Spleen (tissue), 11 donors: ENCODE measurements around the gene PRKAG1. TPM values are rescaled to one million over a fixed set of nuclear protein-coding genes. Genes with fewer than 3 reads are reported as not detected.

ENCODE experiments used
- DNase-seq: peaks from one replicate; pipeline ENCODE4 v3.0.0-alpha.2; 2020
- H3K27ac ChIP-seq, 8 donors: fragments of 200-600 bp; sonication (generic) in 7 of 8; 1 replicate in 4 of 8; 2 replicates in 4 of 8; pipeline versions ENCODE4 v1.5.0 to v1.8.0; 2016 to 2021; ENCODE audit warnings: inconsistent platforms in 4 of 8, mild to moderate bottlenecking in 4 of 8, moderate library complexity in 1 of 8
- H3K27me3 ChIP-seq, 7 donors: fragments of 200-600 bp; sonication (generic) in 6 of 7; replicated peaks in 1 of 7; 1 replicate in 4 of 7; 2 replicates in 3 of 7; pipeline versions ENCODE4 v1.5.0 to v1.8.0; 2016 to 2021; ENCODE audit warnings: inconsistent platforms in 3 of 7, mild to moderate bottlenecking in 1 of 7
- H3K36me3 ChIP-seq, 6 donors: fragments of 200-600 bp; sonication (generic) in 5 of 6; 1 replicate in 4 of 6; 2 replicates in 2 of 6; pipeline versions ENCODE4 v1.5.0 to v1.8.0; 2016 to 2021; ENCODE audit warnings: inconsistent platforms in 2 of 6
- H3K4me1 ChIP-seq, 6 donors: fragments of 200-600 bp; sonication (generic) in 5 of 6; 1 replicate in 3 of 6; 2 replicates in 3 of 6; pipeline versions ENCODE4 v1.5.0 to v1.8.0; 2016 to 2021; ENCODE audit warnings: inconsistent platforms in 3 of 6
- H3K4me3 ChIP-seq, 8 donors: fragments of 200-600 bp; sonication (generic) in 7 of 8; 1 replicate in 4 of 8; 2 replicates in 4 of 8; pipeline versions ENCODE4 v1.5.0 to v1.8.0; 2016 to 2021; ENCODE audit warnings: inconsistent platforms in 4 of 8, mild to moderate bottlenecking in 4 of 8, moderate library complexity in 2 of 8
- H3K9me3 ChIP-seq, 8 donors: fragments of 200-600 bp; sonication (generic) in 7 of 8; 1 replicate in 4 of 8; 2 replicates in 4 of 8; pipeline versions ENCODE4 v1.5.0 to v1.8.0; 2016 to 2021; ENCODE audit warnings: inconsistent platforms in 4 of 8
- CTCF ChIP-seq, 11 experiments: fragments of 200-600 bp in 7 of 11; fragments of 450-650 bp in 4 of 11; sonication (generic) in 4 of 11; IDR thresholded peaks in 8 of 11; conservative IDR thresholded peaks in 3 of 11; 1 replicate in 7 of 11; 2 replicates in 4 of 11; pipeline versions ENCODE4 v1.4.0 to v1.8.0; 2016 to 2021; ENCODE audit warnings: antibody characterized with exemption in 11 of 11, inconsistent platforms in 4 of 11, mild to moderate bottlenecking in 1 of 11
- POLR2A ChIP-seq, 3 donors: fragments of 450-650 bp; IDR thresholded peaks; one replicate each; pipeline ENCODE4 v1.5.1; 2017; ENCODE audit warnings: antibody characterized with exemption in 3 of 3, mild to moderate bottlenecking in 1 of 3
- POLR2AphosphoS5 ChIP-seq, 3 donors: sonication (generic); formaldehyde crosslinking; IDR thresholded peaks; one replicate each; pipeline ENCODE4 v1.5.1; 2017; ENCODE audit warnings: antibody characterized with exemption in 3 of 3
- WGBS, 5 donors: extraction: QIAGEN DNeasy Blood & Tissue Kit in 3 of 5; methylation state at CpG; one replicate each; pipeline versions ENCODE4 v1.1.5 to v1.1.7; 2013 to 2018; 5-methylcytosine and 5-hydroxymethylcytosine counted together
- intact Hi-C: fragments of 100-400 bp; cut with DNase I; formaldehyde crosslinking; loops from one replicate; pipeline ENCODE4 v1.15.0; 2023; ENCODE audit warnings: low total_unique reads
- polyA plus RNA-seq, 3 donors: library from polyadenylated mRNA; stranded (reverse); fragments of 200-250 nt; gene quantifications; one replicate each; pipeline ENCODE4 v1.2.1, GENCODE V29; 2013
- total RNA-seq, 7 donors: library from RNA; depleted of rRNA in 3 of 7; stranded (reverse); fragments of >200 nt in 3 of 7; fragmentation: NEBNext Ultra II Directional in 4 of 7; extraction: Animal tissue kit (Norgen Biotek cat#: 25700) in 4 of 7; gene quantifications; one replicate each; pipeline versions ENCODE4 v1.1.0 to v1.2.1, GENCODE V29; 2016 to 2021
- donor health status: healthy with polysubstance abuse.
- donor health status: DM: no; HTN: no; CAD: no; lungs with moderate emphysema.
- donor health status: DM: no; HTN: no; CAD: no.
- donor health status: Bipolar disorder and iron deficiency.
- donor health status: healthy.
- donor health status: DM: no; HTN: no; CAD: no.
- donor health status: DM: yes; HTN: yes; CAD: no.

Gene PRKAG1
- total and polyA plus RNA-seq, 10 donors, result 34.1 to 47.2 (median 43.1) TPM

GRCh38 chr12:48958049-48958388, 60.6 kb downstream of the PRKAG1 start:
- TF ChIP-seq POLR2A (IDR thresholded peaks at IDR 0.05), result no peak
- intact Hi-C loops, result no loop called here
- no peaks in the 10 kb centered on the region for H3K9me3 ChIP-seq
- H3K27ac ChIP-seq, result peak overlapping the region in 4 of 8 donors; percentile 84 to 93 (median 88)
- 10 to 24% (median 13%) methylated on average over 3 of the region's 3 CpGs for WGBS, 5 donors
- peaks cover 17 to 53% (median 40%) of the 10 kb centered on the region in 6 donors for H3K4me1 ChIP-seq
- no peak for DNase-seq
- H3K36me3 ChIP-seq, result peaks cover 0 to 10% (median under 1%) of the 10 kb centered on the region in 6 donors
- peak overlapping the region in 7 of 8 donors; percentile 89 to 100 (median 99) for H3K4me3 ChIP-seq
- no peaks in the 10 kb centered on the region for H3K27me3 ChIP-seq

DNA sequence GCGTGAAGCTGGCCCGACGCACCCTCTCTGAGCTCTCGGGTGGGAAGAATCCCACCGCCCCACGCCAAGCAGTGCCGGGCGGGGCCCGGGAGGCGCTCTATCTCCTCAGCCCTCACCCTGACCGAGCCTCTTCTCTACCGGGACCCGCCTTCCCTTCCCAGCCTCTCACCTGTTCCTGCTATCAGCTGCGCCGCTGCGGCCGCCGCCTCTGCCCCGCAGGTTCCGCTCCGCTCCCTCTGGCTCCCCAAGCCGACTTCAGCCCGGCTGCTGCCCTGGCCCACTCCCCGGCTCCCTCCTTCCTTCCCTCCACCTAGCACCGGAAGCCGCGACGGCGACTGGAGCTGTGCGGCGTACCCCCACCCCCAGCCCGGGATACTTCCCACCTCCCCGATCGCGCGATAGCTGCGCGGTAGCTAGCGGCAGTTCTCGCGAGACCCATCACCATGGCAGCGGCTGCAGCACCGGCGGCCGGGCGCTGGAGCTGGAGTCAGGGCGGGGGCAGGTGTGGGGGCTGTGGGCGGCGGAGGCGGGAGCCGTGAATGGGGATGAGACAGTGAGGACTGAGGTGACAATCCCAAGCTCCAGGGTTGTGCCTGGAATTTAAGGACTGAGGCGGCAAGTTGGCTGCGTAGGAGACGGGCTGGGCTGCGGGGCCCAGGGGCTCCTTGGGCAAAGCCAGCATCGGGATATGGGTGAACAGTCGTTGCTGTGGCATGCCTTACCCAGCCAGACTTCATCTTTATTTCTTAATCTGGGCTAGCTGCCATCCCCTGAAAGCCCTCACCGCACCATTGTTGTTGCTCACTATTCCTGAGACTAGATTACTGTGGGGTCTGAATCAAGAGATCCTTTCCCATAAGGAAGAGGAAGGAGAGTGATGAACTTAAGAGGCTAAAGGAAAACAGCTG, 61.2 kb downstream of the PRKAG1 start, which contains the start of gene ARF3:
Gene ARF3, minus strand, starts transcription at position 347 of the 908 bp plus-strand sequence. CDS start 16,392 bp downstream, outside the sequence.
- Histone ChIP-seq H3K27ac (peak within 1 kb of the TSS; percentile 70 to 93 (median 86)), H3K4me3 (peak within 1 kb of the TSS; percentile 89 to 100 (median 98)), H3K27me3 (no peaks in the 10 kb centered on the region), H3K36me3 (peaks cover 0 to 17% (median 6%) of the 10 kb centered on the region in 6 donors), H3K9me3 (no peaks in the 10 kb centered on the region), H3K4me1 (peaks cover 17 to 58% (median 42%) of the 10 kb centered on the region in 6 donors)
- 0 to 1% (median 1%) methylated on average over 21 to 58 of the region's 58 CpGs for WGBS, 5 donors
- DNase-seq, result peak; percentile 99
- TF ChIP-seq POLR2A (IDR thresholded peaks at IDR 0.05) (peak in 2 of 3 donors; percentile 54 to 56), CTCF (IDR thresholded peaks at IDR 0.05 in 8 of 11, conservative IDR thresholded peaks at IDR 0.05 in 3 of 11) (peak in 4 of 11 experiments; percentile 40 to 51 (median 43)), POLR2AphosphoS5 (IDR thresholded peaks at IDR 0.05) (peak; percentile 93 to 95 (median 94))
- intact Hi-C loops, result no loop called here

GRCh38 chr12:48956279-48957140, 62.1 kb downstream of the PRKAG1 start:
- H3K27me3 ChIP-seq, result no peaks in the 10 kb centered on the region
- H3K27ac ChIP-seq, result peak overlapping the region; percentile 70 to 93 (median 86)
- WGBS, 5 donors, result 1 to 4% (median 2%) methylated on average over 26 to 29 of the region's 29 CpGs
- peaks cover 17 to 63% (median 43%) of the 10 kb centered on the region in 6 donors for H3K4me1 ChIP-seq
- peak; percentile 83 for DNase-seq
- peak overlapping the region; percentile 89 to 100 (median 98) for H3K4me3 ChIP-seq
- H3K9me3 ChIP-seq, result no peaks in the 10 kb centered on the region
- H3K36me3 ChIP-seq, result peaks cover 0 to 26% (median 8%) of the 10 kb centered on the region in 6 donors
- TF ChIP-seq POLR2A (IDR thresholded peaks at IDR 0.05), result no peak
- peak in 2 of 3 donors; percentile 34 to 47 for TF ChIP-seq POLR2AphosphoS5 (IDR thresholded peaks at IDR 0.05)
- intact Hi-C loops, result no loop called here

GRCh38 chr12:48954841-48955501, 63.6 kb downstream of the PRKAG1 start:
- Histone ChIP-seq H3K4me3 (peak overlapping the region in 1 of 8 donors; percentile 89), H3K9me3 (no peaks in the 10 kb centered on the region), H3K36me3 (peaks cover 0 to 39% (median 11%) of the 10 kb centered on the region in 6 donors), H3K27ac (peak overlapping the region in 6 of 8 donors; percentile 13 to 93 (median 25)), H3K4me1 (peaks cover 17 to 70% (median 40%) of the 10 kb centered on the region in 6 donors), H3K27me3 (no peaks in the 10 kb centered on the region)
- 38 to 61% (median 50%) methylated on average over 3 of the region's 3 CpGs for WGBS, 5 donors
- intact Hi-C loops, result no loop called here
- no peak for DNase-seq
- TF ChIP-seq POLR2AphosphoS5 (IDR thresholded peaks at IDR 0.05) (no peak), POLR2A (IDR thresholded peaks at IDR 0.05) (no peak), CTCF (IDR thresholded peaks at IDR 0.05 in 8 of 11, conservative IDR thresholded peaks at IDR 0.05 in 3 of 11) (no peak)
